ENCODE data around the gene PTPRM. TPM values are rescaled to one million over a fixed set of nuclear protein-coding genes. Genes with fewer than 3 reads are reported as not detected.

Gene PTPRM
- total RNA-seq, 1 experiment from 2014 or later, result 11.1 TPM

DNA sequence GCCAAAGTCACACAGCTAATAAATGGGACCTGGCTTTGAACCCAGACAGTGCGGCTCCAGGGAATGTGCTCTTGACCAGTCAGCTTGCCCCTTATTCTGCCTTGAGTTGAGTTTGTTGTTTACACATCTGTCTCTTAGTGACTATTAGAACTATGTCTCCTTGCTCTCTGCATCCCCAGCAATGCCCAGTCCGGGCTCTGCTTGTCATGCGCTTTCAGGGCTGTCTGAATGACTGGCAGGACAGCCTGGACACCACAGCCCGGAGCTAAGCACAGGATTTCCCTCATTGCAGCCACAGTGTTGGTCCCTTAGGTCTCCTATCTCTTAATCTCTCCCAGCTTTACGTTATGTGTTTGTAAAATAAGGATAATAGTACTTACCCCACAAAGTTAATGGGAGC is 795.7 kb downstream of the PTPRM start:
- Mint-ChIP-seq H3K27ac (no peak overlapping the region), H3K27me3 (ENCODE audit: low read depth) (peaks cover 9% of the 10 kb centered on the region), H3K4me3 (no peak overlapping the region), H3K36me3 (no peaks in the 10 kb centered on the region), H3K9me3 (no peaks in the 10 kb centered on the region), H3K4me1 (peaks cover 39% of the 10 kb centered on the region)
- DNase-seq (ENCODE audit: low spot score) (no peak), ATAC-seq (no peak)
- TF ChIP-seq GTF2I (CRISPR knock-in tag; conservative IDR thresholded peaks at IDR 0.05) (no peak), ZNF121 (CRISPR knock-in tag; IDR thresholded peaks at IDR 0.05) (no peak), ESRRA (CRISPR knock-in tag; IDR thresholded peaks at IDR 0.05; ENCODE audit: borderline replicate concordance) (no peak), ZBTB21 (CRISPR knock-in tag; IDR thresholded peaks at IDR 0.05; ENCODE audit: borderline replicate concordance) (no peak), RORB (CRISPR knock-in tag; IDR thresholded peaks at IDR 0.05) (no peak), RELA (CRISPR knock-in tag; IDR thresholded peaks at IDR 0.05; ENCODE audit: borderline replicate concordance) (no peak), TCF7 (CRISPR knock-in tag; IDR thresholded peaks at IDR 0.05; ENCODE audit: low read depth) (no peak)
- TF ChIP-seq, protein P1, sequence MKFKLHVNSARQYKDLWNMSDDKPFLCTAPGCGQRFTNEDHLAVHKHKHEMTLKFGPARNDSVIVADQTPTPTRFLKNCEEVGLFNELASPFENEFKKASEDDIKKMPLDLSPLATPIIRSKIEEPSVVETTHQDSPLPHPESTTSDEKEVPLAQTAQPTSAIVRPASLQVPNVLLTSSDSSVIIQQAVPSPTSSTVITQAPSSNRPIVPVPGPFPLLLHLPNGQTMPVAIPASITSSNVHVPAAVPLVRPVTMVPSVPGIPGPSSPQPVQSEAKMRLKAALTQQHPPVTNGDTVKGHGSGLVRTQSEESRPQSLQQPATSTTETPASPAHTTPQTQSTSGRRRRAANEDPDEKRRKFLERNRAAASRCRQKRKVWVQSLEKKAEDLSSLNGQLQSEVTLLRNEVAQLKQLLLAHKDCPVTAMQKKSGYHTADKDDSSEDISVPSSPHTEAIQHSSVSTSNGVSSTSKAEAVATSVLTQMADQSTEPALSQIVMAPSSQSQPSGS (CRISPR knock-in tag; IDR thresholded peaks at IDR 0.05; ENCODE audit: borderline replicate concordance, low read depth), result no peak
- TF ChIP-seq, protein P2, sequence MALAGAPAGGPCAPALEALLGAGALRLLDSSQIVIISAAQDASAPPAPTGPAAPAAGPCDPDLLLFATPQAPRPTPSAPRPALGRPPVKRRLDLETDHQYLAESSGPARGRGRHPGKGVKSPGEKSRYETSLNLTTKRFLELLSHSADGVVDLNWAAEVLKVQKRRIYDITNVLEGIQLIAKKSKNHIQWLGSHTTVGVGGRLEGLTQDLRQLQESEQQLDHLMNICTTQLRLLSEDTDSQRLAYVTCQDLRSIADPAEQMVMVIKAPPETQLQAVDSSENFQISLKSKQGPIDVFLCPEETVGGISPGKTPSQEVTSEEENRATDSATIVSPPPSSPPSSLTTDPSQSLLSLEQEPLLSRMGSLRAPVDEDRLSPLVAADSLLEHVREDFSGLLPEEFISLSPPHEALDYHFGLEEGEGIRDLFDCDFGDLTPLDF (CRISPR knock-in tag; IDR thresholded peaks at IDR 0.05), result no peak
- TF ChIP-seq, protein P3, sequence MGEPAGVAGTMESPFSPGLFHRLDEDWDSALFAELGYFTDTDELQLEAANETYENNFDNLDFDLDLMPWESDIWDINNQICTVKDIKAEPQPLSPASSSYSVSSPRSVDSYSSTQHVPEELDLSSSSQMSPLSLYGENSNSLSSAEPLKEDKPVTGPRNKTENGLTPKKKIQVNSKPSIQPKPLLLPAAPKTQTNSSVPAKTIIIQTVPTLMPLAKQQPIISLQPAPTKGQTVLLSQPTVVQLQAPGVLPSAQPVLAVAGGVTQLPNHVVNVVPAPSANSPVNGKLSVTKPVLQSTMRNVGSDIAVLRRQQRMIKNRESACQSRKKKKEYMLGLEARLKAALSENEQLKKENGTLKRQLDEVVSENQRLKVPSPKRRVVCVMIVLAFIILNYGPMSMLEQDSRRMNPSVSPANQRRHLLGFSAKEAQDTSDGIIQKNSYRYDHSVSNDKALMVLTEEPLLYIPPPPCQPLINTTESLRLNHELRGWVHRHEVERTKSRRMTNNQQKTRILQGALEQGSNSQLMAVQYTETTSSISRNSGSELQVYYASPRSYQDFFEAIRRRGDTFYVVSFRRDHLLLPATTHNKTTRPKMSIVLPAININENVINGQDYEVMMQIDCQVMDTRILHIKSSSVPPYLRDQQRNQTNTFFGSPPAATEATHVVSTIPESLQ (CRISPR knock-in tag; IDR thresholded peaks at IDR 0.05), result no peak
- TF ChIP-seq, protein P4, sequence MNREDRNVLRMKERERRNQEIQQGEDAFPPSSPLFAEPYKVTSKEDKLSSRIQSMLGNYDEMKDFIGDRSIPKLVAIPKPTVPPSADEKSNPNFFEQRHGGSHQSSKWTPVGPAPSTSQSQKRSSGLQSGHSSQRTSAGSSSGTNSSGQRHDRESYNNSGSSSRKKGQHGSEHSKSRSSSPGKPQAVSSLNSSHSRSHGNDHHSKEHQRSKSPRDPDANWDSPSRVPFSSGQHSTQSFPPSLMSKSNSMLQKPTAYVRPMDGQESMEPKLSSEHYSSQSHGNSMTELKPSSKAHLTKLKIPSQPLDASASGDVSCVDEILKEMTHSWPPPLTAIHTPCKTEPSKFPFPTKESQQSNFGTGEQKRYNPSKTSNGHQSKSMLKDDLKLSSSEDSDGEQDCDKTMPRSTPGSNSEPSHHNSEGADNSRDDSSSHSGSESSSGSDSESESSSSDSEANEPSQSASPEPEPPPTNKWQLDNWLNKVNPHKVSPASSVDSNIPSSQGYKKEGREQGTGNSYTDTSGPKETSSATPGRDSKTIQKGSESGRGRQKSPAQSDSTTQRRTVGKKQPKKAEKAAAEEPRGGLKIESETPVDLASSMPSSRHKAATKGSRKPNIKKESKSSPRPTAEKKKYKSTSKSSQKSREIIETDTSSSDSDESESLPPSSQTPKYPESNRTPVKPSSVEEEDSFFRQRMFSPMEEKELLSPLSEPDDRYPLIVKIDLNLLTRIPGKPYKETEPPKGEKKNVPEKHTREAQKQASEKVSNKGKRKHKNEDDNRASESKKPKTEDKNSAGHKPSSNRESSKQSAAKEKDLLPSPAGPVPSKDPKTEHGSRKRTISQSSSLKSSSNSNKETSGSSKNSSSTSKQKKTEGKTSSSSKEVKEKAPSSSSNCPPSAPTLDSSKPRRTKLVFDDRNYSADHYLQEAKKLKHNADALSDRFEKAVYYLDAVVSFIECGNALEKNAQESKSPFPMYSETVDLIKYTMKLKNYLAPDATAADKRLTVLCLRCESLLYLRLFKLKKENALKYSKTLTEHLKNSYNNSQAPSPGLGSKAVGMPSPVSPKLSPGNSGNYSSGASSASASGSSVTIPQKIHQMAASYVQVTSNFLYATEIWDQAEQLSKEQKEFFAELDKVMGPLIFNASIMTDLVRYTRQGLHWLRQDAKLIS (CRISPR knock-in tag; IDR thresholded peaks at IDR 0.05; ENCODE audit: borderline replicate concordance), result no peak
- TF ChIP-seq, protein P5, sequence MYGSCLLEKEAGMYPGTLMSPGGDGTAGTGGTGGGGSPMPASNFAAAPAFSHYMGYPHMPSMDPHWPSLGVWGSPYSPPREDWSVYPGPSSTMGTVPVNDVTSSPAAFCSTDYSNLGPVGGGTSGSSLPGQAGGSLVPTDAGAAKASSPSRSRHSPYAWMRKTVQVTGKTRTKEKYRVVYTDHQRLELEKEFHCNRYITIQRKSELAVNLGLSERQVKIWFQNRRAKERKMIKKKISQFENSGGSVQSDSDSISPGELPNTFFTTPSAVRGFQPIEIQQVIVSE (CRISPR knock-in tag; IDR thresholded peaks at IDR 0.05; ENCODE audit: borderline replicate concordance), result no peak
- POLR2A ChIA-PET, result interaction anchor here (0.6 kb wide), 1 partner anchor 333 kb away, joined by 3 read pairs; no protein-coding TSS in a partner anchor
- CTCF ChIA-PET, result interaction anchor here (0.5 to 3.1 kb wide), 2 partner anchors 117 to 210 kb away, joined by 3 to 12 read pairs; no protein-coding TSS in a partner anchor

DNA sequence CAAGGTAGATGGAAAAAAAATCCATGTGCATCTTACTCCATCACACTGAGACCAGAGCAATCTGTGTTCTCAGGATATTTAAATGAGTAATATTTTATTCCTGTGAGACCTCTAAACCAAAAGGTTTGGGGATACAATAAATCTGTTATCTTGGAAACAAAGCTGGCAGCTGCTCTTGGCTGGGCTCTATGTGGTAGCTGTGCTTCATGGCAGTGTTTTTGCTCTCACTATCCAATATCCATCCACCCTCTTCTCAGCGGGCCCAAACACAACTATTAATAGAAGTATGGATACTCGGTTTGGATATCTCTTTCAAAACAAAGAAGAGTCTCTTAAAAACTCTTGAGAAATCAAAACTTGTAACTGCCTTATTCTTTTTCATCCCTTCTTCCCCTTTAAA is 797.3 kb downstream of the PTPRM start:
- no peak overlapping the region for H3K27ac Mint-ChIP-seq
- CTCF ChIA-PET, result no interaction called here
- TF ChIP-seq, protein P6, sequence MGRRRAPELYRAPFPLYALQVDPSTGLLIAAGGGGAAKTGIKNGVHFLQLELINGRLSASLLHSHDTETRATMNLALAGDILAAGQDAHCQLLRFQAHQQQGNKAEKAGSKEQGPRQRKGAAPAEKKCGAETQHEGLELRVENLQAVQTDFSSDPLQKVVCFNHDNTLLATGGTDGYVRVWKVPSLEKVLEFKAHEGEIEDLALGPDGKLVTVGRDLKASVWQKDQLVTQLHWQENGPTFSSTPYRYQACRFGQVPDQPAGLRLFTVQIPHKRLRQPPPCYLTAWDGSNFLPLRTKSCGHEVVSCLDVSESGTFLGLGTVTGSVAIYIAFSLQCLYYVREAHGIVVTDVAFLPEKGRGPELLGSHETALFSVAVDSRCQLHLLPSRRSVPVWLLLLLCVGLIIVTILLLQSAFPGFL (CRISPR knock-in tag; IDR thresholded peaks at IDR 0.05; ENCODE audit: borderline replicate concordance), result no peak
- TF ChIP-seq, protein P7, sequence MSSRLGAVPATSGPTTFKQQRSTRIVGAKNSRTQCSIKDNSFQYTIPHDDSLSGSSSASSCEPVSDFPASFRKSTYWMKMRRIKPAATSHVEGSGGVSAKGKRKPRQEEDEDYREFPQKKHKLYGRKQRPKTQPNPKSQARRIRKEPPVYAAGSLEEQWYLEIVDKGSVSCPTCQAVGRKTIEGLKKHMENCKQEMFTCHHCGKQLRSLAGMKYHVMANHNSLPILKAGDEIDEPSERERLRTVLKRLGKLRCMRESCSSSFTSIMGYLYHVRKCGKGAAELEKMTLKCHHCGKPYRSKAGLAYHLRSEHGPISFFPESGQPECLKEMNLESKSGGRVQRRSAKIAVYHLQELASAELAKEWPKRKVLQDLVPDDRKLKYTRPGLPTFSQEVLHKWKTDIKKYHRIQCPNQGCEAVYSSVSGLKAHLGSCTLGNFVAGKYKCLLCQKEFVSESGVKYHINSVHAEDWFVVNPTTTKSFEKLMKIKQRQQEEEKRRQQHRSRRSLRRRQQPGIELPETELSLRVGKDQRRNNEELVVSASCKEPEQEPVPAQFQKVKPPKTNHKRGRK (CRISPR knock-in tag; IDR thresholded peaks at IDR 0.05; ENCODE audit: borderline replicate concordance), result no peak
- TF ChIP-seq, protein P8, sequence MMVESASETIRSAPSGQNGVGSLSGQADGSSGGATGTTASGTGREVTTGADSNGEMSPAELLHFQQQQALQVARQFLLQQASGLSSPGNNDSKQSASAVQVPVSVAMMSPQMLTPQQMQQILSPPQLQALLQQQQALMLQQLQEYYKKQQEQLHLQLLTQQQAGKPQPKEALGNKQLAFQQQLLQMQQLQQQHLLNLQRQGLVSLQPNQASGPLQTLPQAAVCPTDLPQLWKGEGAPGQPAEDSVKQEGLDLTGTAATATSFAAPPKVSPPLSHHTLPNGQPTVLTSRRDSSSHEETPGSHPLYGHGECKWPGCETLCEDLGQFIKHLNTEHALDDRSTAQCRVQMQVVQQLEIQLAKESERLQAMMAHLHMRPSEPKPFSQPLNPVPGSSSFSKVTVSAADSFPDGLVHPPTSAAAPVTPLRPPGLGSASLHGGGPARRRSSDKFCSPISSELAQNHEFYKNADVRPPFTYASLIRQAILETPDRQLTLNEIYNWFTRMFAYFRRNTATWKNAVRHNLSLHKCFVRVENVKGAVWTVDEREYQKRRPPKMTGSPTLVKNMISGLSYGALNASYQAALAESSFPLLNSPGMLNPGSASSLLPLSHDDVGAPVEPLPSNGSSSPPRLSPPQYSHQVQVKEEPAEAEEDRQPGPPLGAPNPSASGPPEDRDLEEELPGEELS (CRISPR knock-in tag; IDR thresholded peaks at IDR 0.05), result no peak
- TF ChIP-seq, protein P9, sequence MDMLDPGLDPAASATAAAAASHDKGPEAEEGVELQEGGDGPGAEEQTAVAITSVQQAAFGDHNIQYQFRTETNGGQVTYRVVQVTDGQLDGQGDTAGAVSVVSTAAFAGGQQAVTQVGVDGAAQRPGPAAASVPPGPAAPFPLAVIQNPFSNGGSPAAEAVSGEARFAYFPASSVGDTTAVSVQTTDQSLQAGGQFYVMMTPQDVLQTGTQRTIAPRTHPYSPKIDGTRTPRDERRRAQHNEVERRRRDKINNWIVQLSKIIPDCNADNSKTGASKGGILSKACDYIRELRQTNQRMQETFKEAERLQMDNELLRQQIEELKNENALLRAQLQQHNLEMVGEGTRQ (CRISPR knock-in tag; IDR thresholded peaks at IDR 0.05), result no peak
- no peak for TF ChIP-seq EMX1 (CRISPR knock-in tag; IDR thresholded peaks at IDR 0.05)
- TF ChIP-seq ZNF671 (CRISPR knock-in tag; IDR thresholded peaks at IDR 0.05), result no peak
- TF ChIP-seq TEAD4 (CRISPR knock-in tag; IDR thresholded peaks at IDR 0.05), result no peak

More for the DNA sequence above, 797.3 kb downstream of the PTPRM start:
- DNase-seq (ENCODE audit: low spot score) (no peak), ATAC-seq (no peak)
- Mint-ChIP-seq H3K36me3 (no peaks in the 10 kb centered on the region), H3K4me1 (peaks cover 29% of the 10 kb centered on the region), H3K4me3 (no peak overlapping the region), H3K27me3 (ENCODE audit: low read depth) (peaks cover 12% of the 10 kb centered on the region), H3K9me3 (no peaks in the 10 kb centered on the region)
- POLR2A ChIA-PET, result no interaction called here
